ENCODE data around the gene AGA.

The AGA gene

DNA sequence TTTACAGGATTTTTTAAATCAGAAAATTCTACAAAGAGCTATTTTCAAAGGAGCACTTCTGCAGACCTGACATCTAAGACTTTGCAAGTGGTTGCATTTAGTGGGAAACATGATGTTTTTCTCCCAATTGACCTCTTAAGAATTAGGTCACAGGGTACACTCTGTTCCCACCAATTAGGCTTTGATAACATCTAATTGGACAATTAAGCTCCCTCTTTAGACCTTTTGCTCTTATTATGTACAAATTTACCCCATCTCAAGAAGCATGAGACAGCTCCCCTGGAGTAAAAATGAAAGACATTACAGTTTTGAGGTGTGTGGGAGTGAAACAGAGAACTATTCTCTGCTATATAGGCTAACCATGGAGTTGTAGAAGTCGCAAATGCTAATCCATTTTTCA, 31.8 kb upstream of the AGA start:
- H3K4me3 ChIP-seq (ENCODE audit: low read depth, low read length) = no peak overlapping the region
- no peak for TF ChIP-seq CTCF (IDR thresholded peaks at IDR 0.05; ENCODE audit: borderline replicate concordance, insufficient read depth, low read depth, low read length)

DNA sequence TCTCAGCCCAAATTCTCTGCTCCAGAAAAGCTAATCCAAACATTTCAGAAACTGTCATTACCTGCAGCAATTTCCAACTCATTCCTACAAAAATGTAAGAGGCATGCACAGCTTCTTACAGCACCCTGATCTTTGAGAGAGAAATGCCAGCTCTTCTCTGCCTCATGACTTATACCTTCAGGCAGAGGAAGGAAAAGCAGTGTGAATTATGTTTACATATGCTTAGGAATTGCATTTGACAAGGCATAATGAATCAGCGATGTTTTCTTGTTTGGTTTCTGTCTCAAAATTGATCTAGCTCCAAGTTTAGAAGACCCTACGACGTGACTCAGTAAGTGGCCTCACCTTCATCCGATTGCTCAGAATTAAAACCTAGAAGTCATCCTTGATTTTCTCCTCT, 21.8 kb upstream of the AGA start:
- no peak overlapping the region for H3K4me3 ChIP-seq (ENCODE audit: low read depth, low read length)
- TF ChIP-seq CTCF (IDR thresholded peaks at IDR 0.05; ENCODE audit: borderline replicate concordance, insufficient read depth, low read depth, low read length) = no peak

DNA sequence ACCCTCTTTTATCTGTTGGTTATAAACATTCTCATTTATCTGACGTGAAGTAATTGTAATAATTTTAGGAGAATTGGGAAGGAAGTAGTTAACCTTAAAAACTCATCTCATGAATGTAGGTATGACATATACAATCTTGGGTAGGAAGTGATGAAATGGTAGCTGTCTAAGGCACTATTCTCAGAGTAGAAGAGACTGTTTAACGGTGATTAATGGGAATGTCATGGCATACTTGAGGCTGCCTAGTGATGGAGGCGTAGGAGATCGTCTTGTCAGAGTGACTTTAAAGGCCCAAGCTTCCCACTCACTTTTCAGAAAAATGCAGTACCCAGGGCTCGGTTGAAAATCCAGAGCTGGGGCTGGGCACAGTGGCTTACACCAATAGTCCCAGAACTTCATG, 19.4 kb upstream of the AGA start:
- H3K4me3 ChIP-seq (ENCODE audit: low read depth, low read length) = no peak overlapping the region
- TF ChIP-seq CTCF (IDR thresholded peaks at IDR 0.05; ENCODE audit: borderline replicate concordance, insufficient read depth, low read depth, low read length) = no peak

GRCh38 chr4:177460460-177460859, 18.2 kb upstream of the AGA start:
- H3K4me3 ChIP-seq (ENCODE audit: low read depth, low read length) = no peak overlapping the region
- TF ChIP-seq CTCF (IDR thresholded peaks at IDR 0.05; ENCODE audit: borderline replicate concordance, insufficient read depth, low read depth, low read length) = no peak

DNA sequence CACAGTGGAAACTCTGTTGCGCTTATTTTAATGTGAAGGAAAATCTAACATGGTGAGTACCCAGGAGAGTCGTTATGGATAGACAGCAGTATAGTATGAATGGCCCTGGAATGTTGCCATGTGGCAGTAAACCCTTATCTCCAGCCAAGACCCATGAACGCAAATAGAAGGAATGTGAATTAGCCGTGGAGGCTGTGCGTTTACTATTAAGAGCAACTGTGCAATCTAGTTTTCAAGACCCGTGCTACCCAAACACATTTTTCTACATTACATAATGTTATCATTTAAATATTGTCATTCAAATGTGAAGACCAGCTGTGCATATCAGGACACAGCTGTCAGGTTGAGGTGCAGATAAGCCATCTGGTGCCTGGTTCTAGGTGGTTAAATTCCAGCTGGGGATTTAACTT, 13.3 kb upstream of the AGA start:
- H3K4me3 ChIP-seq (ENCODE audit: low read depth, low read length) = no peak overlapping the region
- TF ChIP-seq CTCF (IDR thresholded peaks at IDR 0.05; ENCODE audit: borderline replicate concordance, insufficient read depth, low read depth, low read length) = no peak

DNA sequence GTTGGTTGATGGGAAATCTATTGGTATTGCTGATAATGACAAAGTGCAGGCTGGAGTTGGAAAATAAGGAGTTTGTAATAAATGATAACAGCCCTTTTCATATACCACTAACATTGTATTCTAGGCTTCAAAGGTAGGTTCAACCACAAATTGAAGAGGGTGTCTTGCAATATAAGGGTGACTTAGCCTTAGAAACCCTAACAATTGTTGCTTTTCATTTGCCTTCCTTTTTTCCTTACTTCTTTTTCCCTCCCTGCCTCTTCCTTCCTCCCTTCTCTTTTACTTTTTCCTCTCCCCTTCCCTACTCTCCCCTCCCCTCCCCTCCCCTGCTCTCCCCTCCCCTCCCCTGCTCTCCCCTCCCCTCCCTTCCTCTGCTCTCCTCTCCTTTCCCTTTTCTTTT, 10.9 kb upstream of the AGA start:
- no peak for TF ChIP-seq CTCF (IDR thresholded peaks at IDR 0.05; ENCODE audit: borderline replicate concordance, insufficient read depth, low read depth, low read length)
- no peak overlapping the region for H3K4me3 ChIP-seq (ENCODE audit: low read depth, low read length)

DNA sequence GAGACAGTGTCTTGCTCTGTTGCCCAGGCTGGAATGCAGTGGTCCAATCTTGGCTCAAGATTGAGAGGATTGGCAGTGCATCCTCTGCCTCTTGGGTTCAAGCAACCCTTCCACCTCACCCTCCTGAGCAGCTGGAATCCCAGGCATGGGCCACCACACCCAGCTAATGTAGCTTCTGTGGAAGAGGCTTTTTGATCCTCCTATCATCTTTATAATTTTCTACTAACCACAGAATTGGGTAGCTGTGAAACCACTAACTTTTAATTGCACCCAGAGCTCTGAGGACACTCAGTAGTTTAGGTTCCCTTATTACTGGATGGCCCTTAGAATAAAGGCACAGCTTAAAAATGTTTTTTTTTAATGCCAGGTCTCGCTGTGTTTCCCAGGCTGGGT, 8.9 kb upstream of the AGA start:
- H3K4me3 ChIP-seq (ENCODE audit: low read depth, low read length) = no peak overlapping the region
- no peak for TF ChIP-seq CTCF (IDR thresholded peaks at IDR 0.05; ENCODE audit: borderline replicate concordance, insufficient read depth, low read depth, low read length)
